GM12878 (cell line): ENCODE measurements around the gene NDUFS6. TPM values are rescaled to one million over a fixed set of nuclear protein-coding genes. Genes with fewer than 3 reads are reported as not detected.

Experiments used
- ATAC-seq: fragments of 200-7000 bp; cut with Tn5 transposase; 3 replicates; pipeline ENCODE4 v1.9.1; 2020; ENCODE audit warnings: mild to moderate bottlenecking, moderate library complexity
- BruUV-seq: library from RNA; stranded (reverse); fragments of 400-500 nt; replicated peaks from 2 replicates; lab custom pipeline; 2021; lab: Mats Ljungman, UMichigan
- CTCF ChIA-PET: fragments of 300-600 bp; sonication (Branson Sonifier 250); formaldehyde crosslinking; extraction: SDS; loops from one replicate; lab custom pipeline; 2021; ENCODE audit warnings: inconsistent platforms; lab: Yijun Ruan, JAX
- POLR2A ChIA-PET: fragments of 350-600 bp; formaldehyde crosslinking; extraction: SDS; loops from one replicate; lab custom pipeline; 2021; ENCODE audit warnings: inconsistent platforms; lab: Charles Lee
- RAD21 ChIA-PET: fragments of 300-600 bp; sonication (Branson Sonifier 250); formaldehyde crosslinking; loops from one replicate; lab custom pipeline; 2023; ENCODE audit warnings: antibody characterized with exemption; ENCODE audit not compliant: unreplicated experiment; lab: Charles Lee
- SMC1A ChIA-PET: fragments of 300-600 bp; sonication (Branson Sonifier 250); formaldehyde crosslinking; loops from one replicate; lab custom pipeline; 2023; ENCODE audit not compliant: unreplicated experiment, uncharacterized antibody; lab: Charles Lee
- DNase-seq: peaks from one replicate; pipeline ENCODE4 v3.0.0-alpha.2; 2011; ENCODE audit warnings: low read depth, low spot score
- FAIRE-seq: peaks from 3 replicates; lab custom pipeline; 2011; peaks lifted over from hg19 to GRCh38; lab: Jason Lieb, UNC
- H2AFZ ChIP-seq: 2 replicates; pipeline ENCODE4 v1.6.0; 2011; ENCODE audit warnings: low read depth, low read length, control low read depth; ENCODE audit not compliant: control insufficient read depth
- H3K27ac ChIP-seq: 2 replicates; pipeline ENCODE4 v1.5.1; 2011; ENCODE audit warnings: control low read depth; ENCODE audit not compliant: control insufficient read depth, insufficient read depth
- H3K27me3 ChIP-seq, 2 experiments: replicated peaks in 1 of 2; 2 replicates each; pipeline versions ENCODE4 v1.6.0 to v1.6.1; 2011; ENCODE audit warnings: low read length in 1 of 2; ENCODE audit not compliant: control insufficient read depth in 2 of 2, insufficient read depth in 2 of 2
- H3K36me3 ChIP-seq, 2 experiments: 2 replicates each; pipeline ENCODE4 v1.5.1; 2011; ENCODE audit warnings: low read length in 1 of 2; ENCODE audit not compliant: control insufficient read depth in 2 of 2, insufficient read depth in 2 of 2
- H3K4me1 ChIP-seq: 2 replicates; pipeline ENCODE4 v1.6.1; 2011; ENCODE audit warnings: mild to moderate bottlenecking, low read length, moderate library complexity, mixed read lengths; ENCODE audit not compliant: control insufficient read depth, insufficient read depth
- H3K4me2 ChIP-seq: 2 replicates; pipeline ENCODE4 v1.6.0; 2011; ENCODE audit warnings: control low read depth; ENCODE audit not compliant: control insufficient read depth, insufficient read depth
- H3K4me3 ChIP-seq: fragments of 200-600 bp; sonication (generic); 2 replicates; pipeline ENCODE4 v1.5.1; 2016
- H3K79me2 ChIP-seq: 2 replicates; pipeline ENCODE4 v1.6.0; 2011; ENCODE audit warnings: low read length; ENCODE audit not compliant: control insufficient read depth, insufficient read depth
- H3K9ac ChIP-seq: 2 replicates; pipeline ENCODE4 v1.8.0; 2011; ENCODE audit warnings: low read length, control low read depth, mixed read lengths; ENCODE audit not compliant: control insufficient read depth, insufficient read depth
- H3K9me3 ChIP-seq: replicated peaks from 3 replicates; pipeline ENCODE4 v1.5.1; 2011; ENCODE audit warnings: mild to moderate bottlenecking, low read length; ENCODE audit not compliant: control insufficient read depth, insufficient read depth
- H4K20me1 ChIP-seq: 2 replicates; pipeline ENCODE4 v1.6.0; 2011; ENCODE audit not compliant: control insufficient read depth, insufficient read depth
- E2F4 ChIP-seq: IDR thresholded peaks from 2 replicates; pipeline ENCODE4 v1.6.1; 2012; ENCODE audit warnings: low read depth, low read length, improper control_type of control experiment
- E4F1 ChIP-seq: fragments of 450-650 bp; IDR thresholded peaks from 2 replicates; pipeline ENCODE4 v1.6.1; 2018; ENCODE audit warnings: borderline replicate concordance, mild to moderate bottlenecking; ENCODE audit not compliant: partially characterized antibody
- IRF5 ChIP-seq: fragments of 450-650 bp; IDR thresholded peaks from 2 replicates; pipeline ENCODE4 v1.6.1; 2017; ENCODE audit warnings: borderline replicate concordance
- MYC ChIP-seq: IDR thresholded peaks from 2 replicates; pipeline ENCODE4 v1.6.1; 2011; ENCODE audit warnings: mild to moderate bottlenecking, low read length, moderate library complexity, inconsistent platforms; ENCODE audit not compliant: insufficient read depth, insufficient replicate concordance, insufficient read length, severe bottlenecking
- RAD51 ChIP-seq: fragments of 450-650 bp; IDR thresholded peaks from 2 replicates; pipeline ENCODE4 v1.6.1; 2016; ENCODE audit warnings: moderate library complexity, mild to moderate bottlenecking, inconsistent platforms
- USF1 ChIP-seq: IDR thresholded peaks from 2 replicates; pipeline ENCODE4 v1.6.1; 2011; ENCODE audit warnings: borderline replicate concordance, low read depth, mild to moderate bottlenecking, moderate library complexity, mixed read lengths, low read length; ENCODE audit not compliant: insufficient read depth; ENCODE audit errors: extremely low read length
- ZBTB11 ChIP-seq: fragments of 450-650 bp; formaldehyde crosslinking; IDR thresholded peaks from 2 replicates; pipeline ENCODE4 v1.5.0; 2022; ENCODE audit warnings: mild to moderate bottlenecking, missing genetic modification characterization
- WGBS: methylation state at CpG from one replicate; pipeline ENCODE4 v1.1.6; 2016; ENCODE audit warnings: low lambda C conversion rate; ENCODE audit not compliant: insufficient replicate concordance, insufficient coverage; ENCODE audit errors: missing lambda C conversion rate; 5-methylcytosine and 5-hydroxymethylcytosine counted together
- in situ Hi-C: fragments of 300-500 bp; cut with MboI; formaldehyde crosslinking; loops from 9 replicates; pipeline ENCODE4 v1.14.3; 2018; ENCODE audit warnings: mixed read lengths
- intact Hi-C: fragments of 100-400 bp; cut with micrococcal nuclease; formaldehyde crosslinking; loops from one replicate; pipeline ENCODE4 v1.14.2; 2022; ENCODE audit not compliant: unreplicated experiment
- polyA plus RNA-seq, 11 experiments: library from polyadenylated mRNA; depleted of rRNA in 4 of 11; unstranded in 6 of 11; stranded (reverse) in 5 of 11; fragments of >200 nt; fragmentation: Nextera tagmentation in 4 of 11; fragmentation: Illumina TruSeq in 1 of 11; extraction: Ambion mirVana in 4 of 11; extraction: Trizol in 1 of 11; gene quantifications; 1 replicate in 1 of 11; 2 replicates in 10 of 11; pipeline versions ENCODE4 v1.2.1 to v1.2.3, GENCODE V29; 2011 to 2016; ENCODE audit warnings: inconsistent platforms in 2 of 11, missing spikeins in 2 of 11, low read depth in 1 of 11
- total RNA-seq, 4 experiments: library from RNA; depleted of rRNA in 3 of 4; stranded (reverse); fragments of >200 nt in 3 of 4; fragmentation: Illumina TruSeq in 1 of 4; extraction: Trizol in 1 of 4; gene quantifications; 2 replicates each; pipeline versions ENCODE4 v1.2.1 to v1.2.3, GENCODE V29; 2013 to 2021

NDUFS6 gene
- total and polyA plus RNA-seq, 10 of the 15 experiments (the other 5 are each of a cell fraction or from before 2014, with no cell fraction given): 20.7 to 213 (median 58.3) TPM

- no peak for FAIRE-seq
- Histone ChIP-seq H2AFZ (no peak overlapping the region), H3K4me2 (no peak overlapping the region), H3K36me3 (no peaks in the 10 kb centered on the region), H3K9me3 (no peaks in the 10 kb centered on the region; the same call in 2 of the 3 replicates), H3K4me3 (no peak overlapping the region), H3K79me2 (no peaks in the 10 kb centered on the region), H3K9ac (no peak overlapping the region), H4K20me1 (no peaks in the 10 kb centered on the region), H3K27me3 (no peaks in the 10 kb centered on the region), H3K4me1 (peaks cover 62% of the 10 kb centered on the region), H3K27ac (no peak overlapping the region)
- SMC1A ChIA-PET: no interaction called here
- BruUV-seq: no TSS peak
- DNase-seq: no peak
- 81% methylated on average over 29 of the region's 29 CpGs for WGBS
- CTCF ChIA-PET: no interaction called here
- RAD21 ChIA-PET: no interaction called here
- in situ Hi-C loops (no loop called here), intact Hi-C loops (no loop called here)
- no peak for ATAC-seq
- no peak for TF ChIP-seq ZBTB11 (CRISPR knock-in tag)
- no peak for TF ChIP-seq E4F1
- no peak for TF ChIP-seq RAD51
- no peak for TF ChIP-seq USF1
- no peak for TF ChIP-seq MYC
- TF ChIP-seq E2F4: no peak
- TF ChIP-seq IRF5: no peak
- POLR2A ChIA-PET: no interaction called here
These were observed 14.4 kb upstream of the NDUFS6 start for GRCh38 chr5:1786621-1787471.
